ENCODE results near the gene CYTH2.

DNA sequence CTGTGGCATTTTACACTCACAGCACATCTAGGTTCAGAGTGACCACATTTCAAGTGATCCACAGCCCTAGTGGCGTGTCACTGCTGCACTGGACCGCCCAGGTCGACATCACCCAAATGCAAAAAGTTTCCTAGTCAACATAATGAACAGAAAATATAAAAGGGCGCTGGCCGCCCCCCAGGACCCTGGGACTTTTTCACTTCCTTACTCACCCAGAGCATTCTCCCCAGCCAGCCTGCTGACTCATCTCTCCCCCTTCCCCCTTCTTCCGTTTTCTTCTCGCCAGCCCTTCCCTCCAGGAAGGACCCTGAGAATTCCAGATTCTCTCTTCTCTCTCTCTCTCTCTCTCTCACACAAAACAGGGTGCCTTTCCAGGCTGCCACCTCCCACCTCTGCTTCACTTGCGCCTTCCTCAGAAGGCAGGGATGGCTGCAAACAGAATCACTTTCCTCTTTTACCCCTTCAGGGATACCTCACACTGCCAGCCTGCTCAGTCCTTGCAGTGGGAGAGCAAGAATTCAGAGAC, 44.4 kb upstream of the CYTH2 start:
- TF ChIP-seq CTCF (IDR thresholded peaks at IDR 0.05; ENCODE audit: low read length) (no peak), EZH2 (optimal IDR thresholded peaks at IDR 0.05; ENCODE audit: low read depth, low read length) (no peak)

All from MM.1S (cell line).